ENCODE data around the gene KCND3. TPM values are rescaled to one million over a fixed set of nuclear protein-coding genes. Genes with fewer than 3 reads are reported as not detected.

Gene KCND3
- total RNA-seq, 1 donor from 2014 or later: not detected

DNA sequence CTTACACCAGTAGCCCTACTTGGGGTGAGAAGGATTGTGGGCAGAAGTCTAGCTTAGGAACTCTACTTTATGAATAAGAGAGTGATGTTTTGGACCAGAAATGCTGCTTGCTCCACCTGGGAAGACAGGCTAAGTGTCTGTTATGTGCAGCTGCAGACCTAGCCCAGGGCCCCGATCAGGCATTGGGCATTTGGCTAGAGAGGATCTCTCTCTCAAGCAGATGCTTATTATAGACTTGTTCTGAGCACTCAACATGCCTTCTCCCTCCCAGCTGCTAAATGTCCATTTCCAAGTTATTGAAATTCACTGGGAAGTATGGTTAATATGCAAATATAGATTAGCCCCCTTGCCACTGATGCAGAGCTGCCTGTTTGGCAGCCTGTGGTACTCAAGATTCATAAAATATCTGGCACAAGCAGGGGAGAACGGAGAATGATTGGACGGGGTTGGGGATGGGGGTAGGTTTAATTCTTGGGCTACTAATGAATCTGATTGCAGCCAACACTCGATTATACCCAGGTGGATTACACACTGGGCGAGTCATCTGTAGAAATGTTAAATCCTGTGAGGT is 115.9 kb downstream of the KCND3 start:
- no peak for DNase-seq (ENCODE audit: low read depth)
- TF ChIP-seq, protein P1, sequence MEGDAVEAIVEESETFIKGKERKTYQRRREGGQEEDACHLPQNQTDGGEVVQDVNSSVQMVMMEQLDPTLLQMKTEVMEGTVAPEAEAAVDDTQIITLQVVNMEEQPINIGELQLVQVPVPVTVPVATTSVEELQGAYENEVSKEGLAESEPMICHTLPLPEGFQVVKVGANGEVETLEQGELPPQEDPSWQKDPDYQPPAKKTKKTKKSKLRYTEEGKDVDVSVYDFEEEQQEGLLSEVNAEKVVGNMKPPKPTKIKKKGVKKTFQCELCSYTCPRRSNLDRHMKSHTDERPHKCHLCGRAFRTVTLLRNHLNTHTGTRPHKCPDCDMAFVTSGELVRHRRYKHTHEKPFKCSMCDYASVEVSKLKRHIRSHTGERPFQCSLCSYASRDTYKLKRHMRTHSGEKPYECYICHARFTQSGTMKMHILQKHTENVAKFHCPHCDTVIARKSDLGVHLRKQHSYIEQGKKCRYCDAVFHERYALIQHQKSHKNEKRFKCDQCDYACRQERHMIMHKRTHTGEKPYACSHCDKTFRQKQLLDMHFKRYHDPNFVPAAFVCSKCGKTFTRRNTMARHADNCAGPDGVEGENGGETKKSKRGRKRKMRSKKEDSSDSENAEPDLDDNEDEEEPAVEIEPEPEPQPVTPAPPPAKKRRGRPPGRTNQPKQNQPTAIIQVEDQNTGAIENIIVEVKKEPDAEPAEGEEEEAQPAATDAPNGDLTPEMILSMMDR (conservative IDR thresholded peaks at IDR 0.05; ENCODE audit: low read depth, low read length): no peak
- no peak overlapping the region for H3K4me3 ChIP-seq (ENCODE audit: low read depth, low read length)

DNA sequence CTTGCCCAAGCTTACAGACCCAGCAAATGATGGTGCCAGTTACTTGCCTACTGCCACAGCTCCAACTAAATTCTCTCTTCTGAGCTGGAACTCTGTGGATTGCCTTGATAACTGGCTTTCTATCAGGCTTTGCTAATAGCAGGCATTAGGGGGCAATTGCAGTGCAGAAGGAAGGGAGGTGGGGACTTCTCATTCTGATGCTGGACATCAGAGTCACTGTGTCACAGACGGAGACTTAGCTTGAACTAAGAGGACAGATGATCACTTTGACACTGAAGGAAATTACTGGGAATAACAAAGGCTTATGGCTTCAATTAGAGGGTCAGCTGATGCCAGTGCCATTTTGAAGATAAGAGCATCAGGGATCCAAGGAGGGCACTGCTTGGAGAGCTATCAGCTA is 119.3 kb downstream of the KCND3 start:
- TF ChIP-seq, protein P1 (conservative IDR thresholded peaks at IDR 0.05; ENCODE audit: low read depth, low read length): no peak
- no peak overlapping the region for H3K4me3 ChIP-seq (ENCODE audit: low read depth, low read length)
- DNase-seq (ENCODE audit: low read depth): no peak

DNA sequence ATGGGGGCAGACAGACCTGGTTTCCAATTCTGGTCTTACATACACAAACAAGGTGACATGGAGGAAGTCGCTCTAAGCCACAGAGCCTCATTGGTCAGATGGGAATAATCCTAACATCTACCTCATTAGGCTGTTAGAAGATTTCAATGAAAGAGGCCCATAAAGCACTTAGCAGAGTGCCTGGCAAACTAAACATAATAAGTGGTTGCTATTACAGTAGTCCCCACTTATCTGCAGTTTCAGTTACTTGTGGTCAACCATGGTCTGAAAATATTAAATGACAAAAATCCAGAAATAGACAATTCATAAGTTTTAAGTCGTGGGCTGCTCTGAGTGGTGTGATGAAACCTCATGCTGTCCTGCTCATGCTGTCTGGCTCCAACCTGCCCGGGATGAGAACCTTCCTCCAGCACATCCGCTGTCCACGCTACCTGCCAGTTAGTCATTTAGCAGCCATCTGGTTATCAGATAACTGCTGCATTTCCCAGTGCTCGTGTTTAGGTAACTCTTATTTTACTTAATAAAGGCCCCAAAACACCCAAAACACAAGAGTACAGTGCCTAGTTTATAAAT is 121.5 kb downstream of the KCND3 start:
- TF ChIP-seq, protein P1 (conservative IDR thresholded peaks at IDR 0.05; ENCODE audit: low read depth, low read length): no peak

DNA sequence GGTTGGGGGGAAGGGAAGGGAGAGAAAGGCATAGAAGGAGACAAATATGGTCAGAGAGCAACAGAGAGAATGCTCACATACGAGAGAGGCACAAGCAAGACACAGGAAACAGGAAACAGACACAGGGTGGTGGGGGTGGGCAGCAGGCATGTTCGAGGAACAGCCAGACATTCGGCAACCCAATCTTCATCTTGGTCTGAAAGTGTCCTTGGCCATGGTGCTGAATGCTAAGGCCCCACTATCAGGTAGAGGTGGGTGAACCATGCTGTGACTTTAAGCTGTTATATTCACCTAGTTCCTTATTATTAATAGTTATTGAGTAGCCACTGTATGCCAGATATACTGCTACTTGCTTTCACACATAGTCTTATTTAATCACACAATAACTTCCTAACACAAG is 124.6 kb downstream of the KCND3 start:
- TF ChIP-seq, protein P1 (conservative IDR thresholded peaks at IDR 0.05; ENCODE audit: low read depth, low read length): no peak
- no peak for DNase-seq (ENCODE audit: low read depth)
- H3K4me3 ChIP-seq (ENCODE audit: low read depth, low read length): no peak overlapping the region

More for the DNA sequence above, 121.5 kb downstream of the KCND3 start:
- H3K4me3 ChIP-seq (ENCODE audit: low read depth, low read length): no peak overlapping the region
- DNase-seq (ENCODE audit: low read depth): no peak

DNA sequence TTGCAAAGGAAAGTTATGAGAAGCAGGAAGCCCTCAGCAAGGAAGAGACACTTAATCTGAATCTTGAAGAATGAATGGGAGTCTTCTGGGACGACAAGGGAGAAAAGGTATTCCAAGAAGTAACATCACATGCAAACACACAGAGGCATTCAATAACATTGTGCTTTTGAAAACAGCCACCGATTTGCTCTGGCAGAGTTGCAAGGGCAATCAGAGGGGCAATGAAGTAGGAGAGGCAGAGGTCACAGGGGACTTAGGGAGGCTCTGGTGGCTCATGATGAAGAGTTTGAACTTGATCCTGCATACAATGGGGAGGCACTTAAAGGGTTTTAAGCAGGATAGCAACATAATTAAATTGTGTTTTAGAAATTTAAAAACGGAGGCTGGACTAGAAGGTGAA is 126.1 kb downstream of the KCND3 start:
- DNase-seq (ENCODE audit: low read depth): no peak
- TF ChIP-seq, protein P1 (conservative IDR thresholded peaks at IDR 0.05; ENCODE audit: low read depth, low read length): no peak
- no peak overlapping the region for H3K4me3 ChIP-seq (ENCODE audit: low read depth, low read length)

DNA sequence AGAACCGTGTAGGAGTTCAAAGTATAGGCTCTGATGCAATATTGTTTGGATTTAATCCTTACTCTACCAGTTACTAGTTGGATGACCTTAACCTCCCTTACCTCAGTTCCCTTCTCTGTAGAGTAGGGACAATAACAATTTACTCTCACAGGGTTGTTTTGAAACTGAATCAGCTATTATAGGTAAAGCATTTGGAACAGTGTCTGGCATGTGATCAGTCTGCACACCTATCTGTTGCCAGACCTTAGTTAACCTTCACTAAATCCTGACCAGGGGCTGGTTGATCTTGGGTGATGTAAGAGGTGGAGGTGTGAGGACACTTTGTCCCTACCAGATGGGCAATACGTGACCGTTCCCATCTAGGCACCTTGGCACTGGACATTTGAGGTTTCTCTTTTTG is 126.9 kb downstream of the KCND3 start:
- TF ChIP-seq, protein P1 (conservative IDR thresholded peaks at IDR 0.05; ENCODE audit: low read depth, low read length): no peak
- DNase-seq (ENCODE audit: low read depth): no peak
- no peak overlapping the region for H3K4me3 ChIP-seq (ENCODE audit: low read depth, low read length)

DNA sequence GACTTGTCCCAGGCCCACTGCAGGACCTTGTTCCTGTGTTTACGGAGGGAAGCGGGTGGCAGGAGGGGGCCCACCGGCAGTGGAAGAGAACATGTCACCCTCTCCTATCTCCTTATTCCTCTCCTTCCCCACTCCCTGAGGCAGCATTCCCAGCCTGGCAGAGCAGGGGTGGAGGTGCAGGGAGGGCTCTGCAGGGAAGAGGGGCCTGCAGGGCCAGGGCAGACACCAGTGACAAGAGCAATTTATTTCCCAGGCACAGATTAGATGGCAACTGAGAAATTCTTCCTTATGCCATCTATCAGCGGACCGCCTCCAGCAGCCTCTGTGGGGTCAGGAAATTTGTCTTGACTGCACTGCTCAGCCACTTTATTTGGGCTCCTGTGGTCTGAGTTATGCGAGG is 127.9 kb downstream of the KCND3 start:
- DNase-seq (ENCODE audit: low read depth): no peak
- TF ChIP-seq, protein P1 (conservative IDR thresholded peaks at IDR 0.05; ENCODE audit: low read depth, low read length): no peak

More for the DNA sequence above, 127.9 kb downstream of the KCND3 start:
- no peak overlapping the region for H3K4me3 ChIP-seq (ENCODE audit: low read depth, low read length)
